ENCODE results near the gene MYH10. TPM values are rescaled to one million over a fixed set of nuclear protein-coding genes. Genes with fewer than 3 reads are reported as not detected.

MYH10 gene
- total RNA-seq, 2 donors from 2014 or later, result 251 to 257 TPM

- Histone ChIP-seq H3K4me3 (ENCODE audit: low read length) (no peak overlapping the region), H3K9ac (ENCODE audit: extremely low read depth, low read length, poor library complexity, severe bottlenecking) (no peak overlapping the region), H3K4me1 (ENCODE audit: control insufficient read depth, insufficient read depth, low read length) (no peaks in the 10 kb centered on the region), H3K36me3 (ENCODE audit: control insufficient read depth, insufficient read depth, low read length) (peaks cover 88% of the 10 kb centered on the region), H3K9me3 (ENCODE audit: control insufficient read depth, low read length) (no peaks in the 10 kb centered on the region), H3K27ac (ENCODE audit: low read depth, low read length) (no peak overlapping the region), H3K27me3 (ENCODE audit: control insufficient read depth, insufficient read depth, low read length, poor library complexity, severe bottlenecking) (no peaks in the 10 kb centered on the region)
- H3K9me3 Mint-ChIP-seq, result no peaks in the 10 kb centered on the region
- 80% methylated on average over 1 of the region's 1 CpG; no CpG with 5 or more reads in 1 of the 2 experiments for WGBS, 2 experiments (ENCODE audit: insufficient coverage in 1 of 2, insufficient read length in 1 of 2)
- H3K36me3 Mint-ChIP-seq (ENCODE audit: low read depth), result peaks cover 66% of the 10 kb centered on the region
- TF ChIP-seq CTCF (conservative IDR thresholded peaks at IDR 0.05), result peak; percentile 45
- H3K4me1 Mint-ChIP-seq, result no peaks in the 10 kb centered on the region
- H3K4me3 Mint-ChIP-seq, result no peak overlapping the region
- no peak for DNase-seq
- no peaks in the 10 kb centered on the region for H3K27me3 Mint-ChIP-seq (ENCODE audit: insufficient read depth)
- H3K27ac Mint-ChIP-seq, result no peak overlapping the region
Measured at GRCh38 chr17:8572764-8573163, 57.8 kb downstream of the MYH10 start.

GRCh38 chr17:8563981-8564602 is 66.4 kb downstream of the MYH10 start:
- Histone ChIP-seq H3K9me3 (ENCODE audit: control insufficient read depth, low read length) (no peaks in the 10 kb centered on the region), H3K36me3 (ENCODE audit: control insufficient read depth, insufficient read depth, low read length) (peaks cover 87% of the 10 kb centered on the region), H3K4me1 (ENCODE audit: control insufficient read depth, insufficient read depth, low read length) (peaks cover 7% of the 10 kb centered on the region), H3K4me3 (ENCODE audit: low read length) (no peak overlapping the region), H3K27me3 (ENCODE audit: control insufficient read depth, insufficient read depth, low read length, poor library complexity, severe bottlenecking) (no peaks in the 10 kb centered on the region), H3K27ac (ENCODE audit: low read depth, low read length) (no peak overlapping the region), H3K9ac (ENCODE audit: extremely low read depth, low read length, poor library complexity, severe bottlenecking) (no peak overlapping the region)
- peaks cover 21% of the 10 kb centered on the region for H3K4me1 Mint-ChIP-seq
- 73 to 100% methylated on average over 4 to 6 of the region's 7 CpGs for WGBS, 2 experiments (ENCODE audit: insufficient coverage in 1 of 2, insufficient read length in 1 of 2)
- no peak overlapping the region for H3K4me3 Mint-ChIP-seq
- no peak overlapping the region for H3K27ac Mint-ChIP-seq
- H3K27me3 Mint-ChIP-seq (ENCODE audit: insufficient read depth), result no peaks in the 10 kb centered on the region
- DNase-seq, result no peak
- peaks cover 61% of the 10 kb centered on the region for H3K36me3 Mint-ChIP-seq (ENCODE audit: low read depth)
- H3K9me3 Mint-ChIP-seq, result no peaks in the 10 kb centered on the region
- TF ChIP-seq CTCF (conservative IDR thresholded peaks at IDR 0.05), result no peak

DNA sequence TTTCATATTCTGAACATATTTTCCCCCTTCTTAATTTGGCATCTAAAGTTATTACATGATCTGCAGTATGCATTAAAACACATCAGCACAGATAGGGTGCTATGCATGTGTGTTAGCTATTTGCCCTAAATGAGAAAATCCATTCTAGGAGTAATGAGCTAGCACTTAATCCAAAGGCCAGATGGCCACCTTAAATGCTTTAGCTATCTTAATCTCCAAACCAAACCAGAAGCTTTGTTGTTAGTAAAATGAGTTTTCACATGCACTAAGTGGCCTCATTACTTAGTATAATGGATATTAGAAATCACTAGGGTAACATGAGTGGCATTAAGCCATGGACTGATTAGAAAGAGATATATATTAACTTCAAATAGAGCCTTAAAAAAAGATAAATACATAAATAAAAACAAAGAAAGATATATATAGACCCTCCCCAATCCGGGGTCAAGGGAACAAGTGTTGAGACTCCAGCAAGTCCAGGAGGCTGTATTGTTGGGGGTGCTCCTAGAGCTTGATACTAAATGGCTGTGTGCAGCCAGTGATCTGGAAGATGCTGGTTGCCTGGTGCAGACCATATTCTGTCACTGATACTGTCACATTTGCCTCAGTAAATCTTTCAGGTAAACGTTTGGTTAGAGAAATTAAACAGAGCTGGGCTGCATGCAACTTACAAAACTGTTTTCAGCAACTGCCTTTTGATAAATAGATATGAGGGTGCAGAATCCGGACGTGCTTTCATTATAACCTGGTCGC is 67.3 kb downstream of the MYH10 start:
- Mint-ChIP-seq H3K27me3 (ENCODE audit: insufficient read depth) (no peaks in the 10 kb centered on the region), H3K4me1 (peaks cover 21% of the 10 kb centered on the region), H3K36me3 (ENCODE audit: low read depth) (peaks cover 54% of the 10 kb centered on the region), H3K9me3 (no peaks in the 10 kb centered on the region), H3K4me3 (no peak overlapping the region), H3K27ac (no peak overlapping the region)
- Histone ChIP-seq H3K4me1 (ENCODE audit: control insufficient read depth, insufficient read depth, low read length) (peaks cover 7% of the 10 kb centered on the region), H3K27ac (ENCODE audit: low read depth, low read length) (no peak overlapping the region), H3K9ac (ENCODE audit: extremely low read depth, low read length, poor library complexity, severe bottlenecking) (peak overlapping the region; percentile 3), H3K9me3 (ENCODE audit: control insufficient read depth, low read length) (no peaks in the 10 kb centered on the region), H3K27me3 (ENCODE audit: control insufficient read depth, insufficient read depth, low read length, poor library complexity, severe bottlenecking) (no peaks in the 10 kb centered on the region), H3K36me3 (ENCODE audit: control insufficient read depth, insufficient read depth, low read length) (peaks cover 87% of the 10 kb centered on the region), H3K4me3 (ENCODE audit: low read length) (no peak overlapping the region)
- DNase-seq, result no peak
- 84 to 96% methylated on average over 4 to 5 of the region's 5 CpGs for WGBS, 2 experiments (ENCODE audit: insufficient coverage in 1 of 2, insufficient read length in 1 of 2)
- no peak for TF ChIP-seq CTCF (conservative IDR thresholded peaks at IDR 0.05)
